ENCODE results near the gene PSMB7.

PSMB7 gene

GRCh38 chr9:124313940-124314339 lies 101.3 kb downstream of the PSMB7 start:
- DNase-seq (ENCODE audit: low read depth), result no peak
- H3K4me3 ChIP-seq (ENCODE audit: low read depth, low read length), result no peak overlapping the region
- TF ChIP-seq MYC (IDR thresholded peaks at IDR 0.05; ENCODE audit: low read depth, low read length) (no peak), MAX (IDR thresholded peaks at IDR 0.05; ENCODE audit: low read depth, low read length) (no peak), POLR2A (IDR thresholded peaks at IDR 0.05; ENCODE audit: extremely low read depth, insufficient read length) (no peak), CTCF (IDR thresholded peaks at IDR 0.05; ENCODE audit: low read depth, low read length) (no peak)

- no peak for TF ChIP-seq MYC (IDR thresholded peaks at IDR 0.05; ENCODE audit: low read depth, low read length)
- no peak for TF ChIP-seq MAX (IDR thresholded peaks at IDR 0.05; ENCODE audit: low read depth, low read length)
- TF ChIP-seq CTCF (IDR thresholded peaks at IDR 0.05; ENCODE audit: low read depth, low read length), result no peak
- TF ChIP-seq POLR2A (IDR thresholded peaks at IDR 0.05; ENCODE audit: extremely low read depth, insufficient read length), result no peak
- no peak overlapping the region for H3K4me3 ChIP-seq (ENCODE audit: low read depth, low read length)
- no peak for DNase-seq (ENCODE audit: low read depth)
Measured at GRCh38 chr9:124312290-124313265, 102.7 kb downstream of the PSMB7 start.

GRCh38 chr9:124311283-124311682 lies 104.0 kb downstream of the PSMB7 start:
- TF ChIP-seq CTCF (IDR thresholded peaks at IDR 0.05; ENCODE audit: low read depth, low read length) (no peak), POLR2A (IDR thresholded peaks at IDR 0.05; ENCODE audit: extremely low read depth, insufficient read length) (no peak), MYC (IDR thresholded peaks at IDR 0.05; ENCODE audit: low read depth, low read length) (no peak), MAX (IDR thresholded peaks at IDR 0.05; ENCODE audit: low read depth, low read length) (no peak)
- H3K4me3 ChIP-seq (ENCODE audit: low read depth, low read length), result no peak overlapping the region
- DNase-seq (ENCODE audit: low read depth), result no peak

GRCh38 chr9:124309667-124310084 lies 105.6 kb downstream of the PSMB7 start:
- no peak overlapping the region for H3K4me3 ChIP-seq (ENCODE audit: low read depth, low read length)
- DNase-seq (ENCODE audit: low read depth), result no peak

More at GRCh38 chr9:124309667-124310084, 105.6 kb downstream of the PSMB7 start:
- TF ChIP-seq MAX (IDR thresholded peaks at IDR 0.05; ENCODE audit: low read depth, low read length) (no peak), CTCF (IDR thresholded peaks at IDR 0.05; ENCODE audit: low read depth, low read length) (no peak), POLR2A (IDR thresholded peaks at IDR 0.05; ENCODE audit: extremely low read depth, insufficient read length) (no peak), MYC (IDR thresholded peaks at IDR 0.05; ENCODE audit: low read depth, low read length) (no peak)

All from NB4 (cell line).